T-helper 2 cell (primary cell): ENCODE results near the gene PPP5C.
"Not testable (repeated sequence)": the region's sequence is repeated elsewhere in the genome, so short reads cannot be mapped to it uniquely, and the experiment has no call there.

Experiments used
- DNase-seq, 5 experiments: peaks; one replicate each; pipeline versions ENCODE4 v3.0.0 to v3.0.0-alpha.2; 2012 to 2022

PPP5C gene

GRCh38 chr19:46435689-46436088 lies 88.8 kb downstream of the PPP5C start:
- not testable (repeated sequence) for DNase-seq
